ENCODE results near the gene SH3GL3. TPM values are rescaled to one million over a fixed set of nuclear protein-coding genes. Genes with fewer than 3 reads are reported as not detected.

SH3GL3 gene
- total and polyA plus RNA-seq, 12 donors: 0.24 to 1.7 (median 1.2) TPM; not detected in 6

- H3K27me3 ChIP-seq: no peaks in the 10 kb centered on the region
- H3K4me3 ChIP-seq: no peak overlapping the region
- H3K27ac ChIP-seq: no peak overlapping the region
- WGBS, 4 donors: 66 to 78% (median 74%) methylated on average over 3 of the region's 3 CpGs
- H3K4me1 ChIP-seq (replicated peaks in 1 of 2): no peaks in the 10 kb centered on the region
- H3K36me3 ChIP-seq (replicated peaks in 1 of 2): no peaks in the 10 kb centered on the region
- H3K9me3 ChIP-seq (replicated peaks in 1 of 3): no peaks in the 10 kb centered on the region
- intact Hi-C loops (cut with DNase I): no loop called here
- no peak for DNase-seq
- TF ChIP-seq, protein P1, sequence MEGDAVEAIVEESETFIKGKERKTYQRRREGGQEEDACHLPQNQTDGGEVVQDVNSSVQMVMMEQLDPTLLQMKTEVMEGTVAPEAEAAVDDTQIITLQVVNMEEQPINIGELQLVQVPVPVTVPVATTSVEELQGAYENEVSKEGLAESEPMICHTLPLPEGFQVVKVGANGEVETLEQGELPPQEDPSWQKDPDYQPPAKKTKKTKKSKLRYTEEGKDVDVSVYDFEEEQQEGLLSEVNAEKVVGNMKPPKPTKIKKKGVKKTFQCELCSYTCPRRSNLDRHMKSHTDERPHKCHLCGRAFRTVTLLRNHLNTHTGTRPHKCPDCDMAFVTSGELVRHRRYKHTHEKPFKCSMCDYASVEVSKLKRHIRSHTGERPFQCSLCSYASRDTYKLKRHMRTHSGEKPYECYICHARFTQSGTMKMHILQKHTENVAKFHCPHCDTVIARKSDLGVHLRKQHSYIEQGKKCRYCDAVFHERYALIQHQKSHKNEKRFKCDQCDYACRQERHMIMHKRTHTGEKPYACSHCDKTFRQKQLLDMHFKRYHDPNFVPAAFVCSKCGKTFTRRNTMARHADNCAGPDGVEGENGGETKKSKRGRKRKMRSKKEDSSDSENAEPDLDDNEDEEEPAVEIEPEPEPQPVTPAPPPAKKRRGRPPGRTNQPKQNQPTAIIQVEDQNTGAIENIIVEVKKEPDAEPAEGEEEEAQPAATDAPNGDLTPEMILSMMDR (IDR thresholded peaks at IDR 0.05): no peak
- no peak for TF ChIP-seq POLR2A (IDR thresholded peaks at IDR 0.05)
These were observed 30.1 kb downstream of the SH3GL3 start for GRCh38 chr15:83477172-83477807.

DNA sequence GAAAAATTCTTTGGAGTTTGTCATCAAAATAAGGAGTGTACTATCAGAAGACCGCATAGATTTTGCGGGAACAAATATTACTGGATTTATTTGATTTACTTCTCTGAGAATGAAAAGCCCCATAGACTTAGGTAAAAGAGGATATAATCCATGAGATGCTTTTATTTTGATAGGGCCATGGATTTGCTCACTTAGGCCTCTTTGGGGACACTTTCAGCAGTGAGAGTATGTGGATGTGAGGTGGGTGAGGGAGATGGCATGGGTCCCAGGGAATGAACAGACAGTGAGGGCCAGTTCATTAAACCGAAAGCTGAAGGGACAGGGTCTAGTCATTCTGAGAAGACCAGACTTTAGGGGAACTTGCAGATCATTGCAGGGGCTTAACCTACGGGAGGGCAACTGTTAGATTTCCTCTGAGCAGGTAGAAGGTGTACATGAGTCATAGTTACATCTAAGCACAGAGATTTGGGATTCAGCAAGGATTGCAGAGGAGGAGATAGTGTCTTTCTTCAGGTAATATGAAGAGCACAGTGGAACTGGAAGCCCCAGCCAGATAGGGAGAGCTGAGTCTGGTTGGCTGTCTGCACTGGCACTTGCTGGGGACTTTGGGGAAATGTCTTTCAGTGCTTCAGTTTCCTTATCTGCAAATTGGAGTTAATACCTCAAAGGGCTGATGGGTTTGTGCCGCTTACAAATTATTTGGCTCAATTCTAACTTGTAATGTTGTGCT lies 30.8 kb downstream of the SH3GL3 start:
- no peak for DNase-seq
- intact Hi-C loops (cut with DNase I): no loop called here
- no peaks in the 10 kb centered on the region for H3K4me1 ChIP-seq (replicated peaks in 1 of 2)
- 67 to 82% (median 78%) methylated on average over 5 of the region's 5 CpGs for whole genome bisulfite sequencing, 4 donors
- H3K27ac ChIP-seq: no peak overlapping the region
- TF ChIP-seq, protein P1 (IDR thresholded peaks at IDR 0.05): no peak
- TF ChIP-seq POLR2A (IDR thresholded peaks at IDR 0.05): no peak
- H3K9me3 ChIP-seq (replicated peaks in 1 of 3): no peaks in the 10 kb centered on the region
- H3K36me3 ChIP-seq (replicated peaks in 1 of 2): no peaks in the 10 kb centered on the region
- no peak overlapping the region for H3K4me3 ChIP-seq
- no peaks in the 10 kb centered on the region for H3K27me3 ChIP-seq

GRCh38 chr15:83483612-83484011 lies 36.5 kb downstream of the SH3GL3 start:
- no peaks in the 10 kb centered on the region for H3K27me3 ChIP-seq
- H3K4me1 ChIP-seq (replicated peaks in 1 of 2): no peaks in the 10 kb centered on the region
- WGBS, 4 donors: 92 to 95% (median 93%) methylated on average over 1 of the region's 1 CpG
- H3K27ac ChIP-seq: no peak overlapping the region
- H3K4me3 ChIP-seq: no peak overlapping the region
- H3K36me3 ChIP-seq (replicated peaks in 1 of 2): no peaks in the 10 kb centered on the region
- intact Hi-C loops (cut with DNase I): loop anchor here in 1 of 2 donors (10.0 kb wide), 1 partner anchor 61 kb away; no protein-coding TSS in a partner anchor
- DNase-seq: no peak
- no peaks in the 10 kb centered on the region for H3K9me3 ChIP-seq (replicated peaks in 1 of 3)
- no peak for TF ChIP-seq POLR2A (IDR thresholded peaks at IDR 0.05)
- TF ChIP-seq, protein P1 (IDR thresholded peaks at IDR 0.05): no peak

DNA sequence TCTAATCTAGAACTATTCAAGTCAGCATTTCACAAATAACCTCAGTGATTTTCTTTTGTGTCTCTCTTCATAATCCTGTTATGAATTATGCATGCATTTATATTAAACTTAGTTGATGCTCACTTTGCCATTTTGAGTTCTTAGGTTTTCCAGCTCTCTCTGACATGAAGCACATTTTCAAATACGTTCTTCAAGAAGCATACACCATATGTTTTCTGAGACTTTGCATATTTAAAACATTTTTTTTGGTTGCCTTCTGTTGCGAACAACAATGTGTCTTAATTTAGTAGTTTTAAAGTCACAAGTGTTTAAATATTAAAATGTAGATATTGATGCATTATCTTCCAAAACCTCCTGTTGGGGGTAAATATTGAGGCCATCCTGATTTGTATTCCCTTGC lies 37.5 kb downstream of the SH3GL3 start:
- Histone ChIP-seq H3K36me3 (replicated peaks in 1 of 2) (no peaks in the 10 kb centered on the region), H3K27ac (no peak overlapping the region), H3K27me3 (no peaks in the 10 kb centered on the region), H3K4me3 (no peak overlapping the region), H3K4me1 (replicated peaks in 1 of 2) (no peaks in the 10 kb centered on the region), H3K9me3 (replicated peaks in 1 of 3) (no peaks in the 10 kb centered on the region)
- DNase-seq: no peak
- WGBS, 4 donors: 81 to 91% (median 83%) methylated on average over 2 of the region's 2 CpGs
- TF ChIP-seq, protein P1 (IDR thresholded peaks at IDR 0.05): no peak
- intact Hi-C loops (cut with DNase I): loop anchor here in 1 of 2 donors (10.0 kb wide), 1 partner anchor 60 kb away; no protein-coding TSS in a partner anchor

Measured in adrenal gland (tissue), 12 donors.